HG02642 (cell line): ENCODE data around the gene ACVR1.

Experiments used
- ATAC-seq: cut with Tn5 transposase; IDR thresholded peaks from one replicate; pipeline ENCODE4 v1.9.1; 2021; ENCODE audit warnings: mild to moderate bottlenecking; ENCODE audit not compliant: unreplicated experiment, poor library complexity

ACVR1 gene

GRCh38 chr2:157876066-157876785 lies at the start of gene ACVR1:
TSS of gene ACVR1 (minus strand) at chr2:157876330. CDS start at chr2:157799493, 76,837 bp downstream.
- ATAC-seq = peak; percentile 88

GRCh38 chr2:157925071-157925470 lies 48.9 kb upstream of the ACVR1 start:
- no peak for ATAC-seq

- no peak for ATAC-seq
Observed at GRCh38 chr2:157923598-157924217, 47.6 kb upstream of the ACVR1 start.

- ATAC-seq = no peak
Observed at GRCh38 chr2:157922815-157923214, 46.7 kb upstream of the ACVR1 start.

- no peak for ATAC-seq
Observed at GRCh38 chr2:157922336-157922735, 46.2 kb upstream of the ACVR1 start.

GRCh38 chr2:157920736-157921135 lies 44.6 kb upstream of the ACVR1 start:
- ATAC-seq = no peak

- no peak for ATAC-seq
Observed at GRCh38 chr2:157919181-157919580, 43.1 kb upstream of the ACVR1 start.

- no peak for ATAC-seq
Observed at GRCh38 chr2:157918319-157918718, 42.2 kb upstream of the ACVR1 start.

GRCh38 chr2:157911750-157912149 lies 35.6 kb upstream of the ACVR1 start:
- ATAC-seq = no peak

- ATAC-seq = no peak
Observed at GRCh38 chr2:157911246-157911645, 35.1 kb upstream of the ACVR1 start.

- ATAC-seq = no peak
Observed at GRCh38 chr2:157905092-157905491, 29.0 kb upstream of the ACVR1 start.

- ATAC-seq = no peak
Observed at GRCh38 chr2:157903626-157904025, 27.5 kb upstream of the ACVR1 start.

- no peak for ATAC-seq
Observed at GRCh38 chr2:157903151-157903550, 27.0 kb upstream of the ACVR1 start.

GRCh38 chr2:157902692-157903091 lies 26.6 kb upstream of the ACVR1 start:
- no peak for ATAC-seq

- no peak for ATAC-seq
Observed at GRCh38 chr2:157901325-157901724, 25.2 kb upstream of the ACVR1 start.

- no peak for ATAC-seq
Observed at GRCh38 chr2:157900684-157901083, 24.6 kb upstream of the ACVR1 start.

GRCh38 chr2:157900203-157900602 lies 24.1 kb upstream of the ACVR1 start:
- no peak for ATAC-seq

- peak; percentile 86 for ATAC-seq
Observed at GRCh38 chr2:157899125-157899839, 23.2 kb upstream of the ACVR1 start.

GRCh38 chr2:157898591-157898996 lies 22.5 kb upstream of the ACVR1 start:
- no peak for ATAC-seq

GRCh38 chr2:157897106-157897971 lies 21.2 kb upstream of the ACVR1 start:
- ATAC-seq = peak; percentile 48
